ENCODE data around the gene IL37. TPM values are rescaled to one million over a fixed set of nuclear protein-coding genes. Genes with fewer than 3 reads are reported as not detected.
A peak's percentile ranks its signal among the peaks of the same experiment; 100 is the strongest.

IL37 gene
- total and polyA plus RNA-seq, 2 experiments from 2014 or later = not detected

GRCh38 chr2:112884869-112885505 is 26.0 kb upstream of the IL37 start:
- H3F3A ChIP-seq (replicated peaks; ENCODE audit: low read depth) = no peaks in the 10 kb centered on the region
- H3K36me3 Mint-ChIP-seq (ENCODE audit: low read depth) = no peaks in the 10 kb centered on the region
- no peak overlapping the region for H3K27ac ChIP-seq (ENCODE audit: low read depth)
- H3K4me3 Mint-ChIP-seq = no peak overlapping the region
- no peaks in the 10 kb centered on the region for H3K9me3 Mint-ChIP-seq
- H3K36me3 ChIP-seq (ENCODE audit: insufficient read depth) = no peaks in the 10 kb centered on the region
- ATAC-seq (peak; percentile 98), DNase-seq (ENCODE audit: low spot score) (peak; percentile 85)
- no peak overlapping the region for H3K27ac Mint-ChIP-seq
- H2AFZ ChIP-seq = peak overlapping the region; percentile 24; the same call in 1 of the 2 replicates
- no peaks in the 10 kb centered on the region for H3K79me2 ChIP-seq (replicated peaks; ENCODE audit: insufficient read depth)
- no peaks in the 10 kb centered on the region for H4K20me1 ChIP-seq (replicated peaks; ENCODE audit: insufficient read depth)
- H3K27me3 ChIP-seq (ENCODE audit: insufficient read depth) = no peaks in the 10 kb centered on the region
- no peak overlapping the region for H3K4me2 ChIP-seq
- H3K4me1 ChIP-seq (ENCODE audit: insufficient read depth) = no peaks in the 10 kb centered on the region
- no peak overlapping the region for H3K4me3 ChIP-seq
- H3K4me1 Mint-ChIP-seq = peaks cover 4% of the 10 kb centered on the region; the same call in 2 of the 3 replicates
- no peaks in the 10 kb centered on the region for H3K9me2 ChIP-seq (ENCODE audit: insufficient read depth)
- TF ChIP-seq JUNB (IDR thresholded peaks at IDR 0.05; ENCODE audit: unreplicated experiment) (no peak), CTCF (conservative IDR thresholded peaks at IDR 0.05; ENCODE audit: low read depth in 2 of 2) (peak; percentile 96 to 97)
- H3K27me3 Mint-ChIP-seq (ENCODE audit: insufficient read depth, low read depth, poor library complexity) = peaks cover 2% of the 10 kb centered on the region

DNA sequence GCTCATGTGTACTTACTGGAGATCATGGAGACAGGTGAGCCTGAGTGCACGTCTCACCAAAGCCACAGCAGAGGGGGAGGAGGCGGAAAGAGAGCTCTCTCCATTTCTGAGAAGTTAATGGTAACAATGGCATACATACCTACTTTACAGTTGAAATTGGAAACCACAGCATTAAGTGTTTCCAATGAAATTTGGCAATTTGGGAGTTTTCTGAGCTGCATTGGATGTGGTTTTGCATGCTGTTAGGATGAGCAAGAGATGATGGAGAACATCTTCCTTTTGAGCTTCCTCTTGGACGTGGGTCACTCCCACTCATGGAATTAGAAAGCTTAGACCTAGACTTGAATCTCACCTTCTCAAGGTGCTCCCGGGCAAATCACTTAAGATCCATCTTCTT is 25.5 kb upstream of the IL37 start:
- no peaks in the 10 kb centered on the region for H3K36me3 Mint-ChIP-seq (ENCODE audit: low read depth)
- Histone ChIP-seq H3K4me3 (no peak overlapping the region), H3K79me2 (replicated peaks; ENCODE audit: insufficient read depth) (no peaks in the 10 kb centered on the region), H3K27me3 (ENCODE audit: insufficient read depth) (no peaks in the 10 kb centered on the region), H3K9me2 (ENCODE audit: insufficient read depth) (no peaks in the 10 kb centered on the region), H3K36me3 (ENCODE audit: insufficient read depth) (no peaks in the 10 kb centered on the region), H3K4me1 (ENCODE audit: insufficient read depth) (no peaks in the 10 kb centered on the region), H3F3A (replicated peaks; ENCODE audit: low read depth) (no peaks in the 10 kb centered on the region), H3K27ac (ENCODE audit: low read depth) (no peak overlapping the region), H4K20me1 (replicated peaks; ENCODE audit: insufficient read depth) (no peaks in the 10 kb centered on the region), H2AFZ (no peak overlapping the region), H3K4me2 (no peak overlapping the region)
- H3K4me3 Mint-ChIP-seq = no peak overlapping the region
- peak; percentile 25; the same call in 2 of the 3 replicates for ATAC-seq
- H3K9me3 Mint-ChIP-seq = no peaks in the 10 kb centered on the region
- no peak for DNase-seq (ENCODE audit: low spot score)
- peaks cover 2% of the 10 kb centered on the region for H3K27me3 Mint-ChIP-seq (ENCODE audit: insufficient read depth, low read depth, poor library complexity)
- no peak overlapping the region for H3K27ac Mint-ChIP-seq
- peaks cover 4% of the 10 kb centered on the region; the same call in 2 of the 3 replicates for H3K4me1 Mint-ChIP-seq
- no peak for TF ChIP-seq EZH2 (IDR thresholded peaks at IDR 0.05; ENCODE audit: low read depth, unreplicated experiment)
- no peak for TF ChIP-seq CTCF (conservative IDR thresholded peaks at IDR 0.05; ENCODE audit: low read depth in 2 of 2)
- TF ChIP-seq ZNF462 (CRISPR knock-in tag; IDR thresholded peaks at IDR 0.05) = no peak
- TF ChIP-seq NANOG (IDR thresholded peaks at IDR 0.05; ENCODE audit: borderline replicate concordance) = no peak
- no peak for TF ChIP-seq ETS1 (IDR thresholded peaks at IDR 0.05)
- no peak for TF ChIP-seq JUNB (IDR thresholded peaks at IDR 0.05; ENCODE audit: unreplicated experiment)
- no peak for TF ChIP-seq ZNF114 (CRISPR knock-in tag; IDR thresholded peaks at IDR 0.05)
- no peak for TF ChIP-seq POLR2AphosphoS5 (IDR thresholded peaks at IDR 0.05; ENCODE audit: low read depth)
- TF ChIP-seq EZH2phosphoT487 (IDR thresholded peaks at IDR 0.05; ENCODE audit: unreplicated experiment) = no peak
- TF ChIP-seq STAT1 (IDR thresholded peaks at IDR 0.05; ENCODE audit: unreplicated experiment) = no peak
